Renal cortex interstitium (tissue), 11 donors: ENCODE measurements around the gene ADGRL2. TPM values are rescaled to one million over a fixed set of nuclear protein-coding genes. Genes with fewer than 3 reads are reported as not detected.
"Not testable (repeated sequence)": the region's sequence is repeated elsewhere in the genome, so short reads cannot be mapped to it uniquely, and the experiment has no call there.

ENCODE experiments used
- DNase-seq, 11 donors: peaks; one replicate each; pipeline ENCODE4 v3.0.0-alpha.2; 2013; ENCODE audit warnings: low read depth in 9 of 11, low spot score in 4 of 11; ENCODE audit errors: extremely low read depth in 1 of 11
- polyA plus RNA-seq, 3 donors: library from polyadenylated mRNA; unstranded; fragments of 120-200 nt; gene quantifications; one replicate each; pipeline ENCODE4 v1.2.1, GENCODE V29; 2013; ENCODE audit not compliant: insufficient read length in 3 of 3

The ADGRL2 gene
- polyA plus RNA-seq, 3 donors = 158 to 203 (median 162) TPM

DNA sequence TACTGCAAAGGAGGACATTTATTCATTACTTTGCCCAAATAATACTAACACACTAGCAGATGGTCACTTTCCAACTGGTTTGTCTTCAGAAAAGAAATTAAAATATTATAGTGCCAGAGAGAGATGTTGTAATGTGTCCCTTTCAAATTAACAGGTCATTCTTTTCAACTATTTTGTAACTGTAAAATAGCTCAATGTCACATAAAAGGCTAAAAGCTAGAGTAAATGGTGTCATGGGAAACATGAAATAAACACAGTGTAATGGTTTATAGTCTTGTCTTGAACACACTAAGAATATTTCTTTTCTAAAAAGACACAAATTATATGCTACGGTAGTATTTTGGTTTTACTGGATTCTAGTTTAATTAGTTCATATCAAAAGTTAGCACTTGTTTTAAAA lies 77.8 kb downstream of the ADGRL2 start:
- DNase-seq = no peak

- DNase-seq = no peak
Observed at GRCh38 chr1:81880781-81881180, 80.0 kb downstream of the ADGRL2 start.

DNA sequence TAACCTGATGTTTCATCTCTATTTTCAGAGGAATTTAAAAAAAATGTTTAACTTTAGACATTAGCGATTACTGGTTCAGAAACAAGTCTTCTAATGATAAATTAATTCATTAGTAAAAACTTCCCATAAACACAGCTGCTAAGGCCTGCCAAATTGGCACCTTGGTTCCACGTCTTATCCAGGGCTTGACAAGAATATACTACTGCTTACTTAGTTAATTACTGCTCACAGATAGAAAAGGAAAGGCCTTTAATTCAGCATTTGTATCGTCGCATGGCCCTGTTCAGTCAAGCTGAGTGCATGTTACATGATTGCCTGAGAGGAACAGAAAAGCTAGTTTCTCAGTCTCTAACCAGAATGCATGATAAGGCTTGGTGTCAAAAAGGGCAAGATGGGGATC lies 84.6 kb downstream of the ADGRL2 start:
- no peak for DNase-seq

DNA sequence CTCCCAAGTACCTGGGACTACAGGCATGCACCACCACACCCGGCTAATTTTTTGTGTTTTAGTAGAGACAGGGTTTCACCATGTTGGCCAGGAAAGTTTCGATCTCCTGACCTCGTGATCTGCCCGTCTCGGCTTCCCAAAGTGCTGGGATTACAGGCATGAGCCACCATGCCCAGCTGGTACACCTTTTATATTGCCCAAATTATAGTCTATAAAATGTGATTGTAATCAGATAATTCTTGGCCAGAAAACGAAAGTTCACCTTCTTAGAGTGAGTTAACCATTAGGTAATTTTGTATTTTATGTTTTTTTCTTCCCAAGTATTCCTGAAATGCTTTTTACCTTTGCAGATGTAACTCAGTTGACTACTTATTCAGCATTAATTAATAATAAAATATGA lies 85.6 kb downstream of the ADGRL2 start:
- not testable (repeated sequence) for DNase-seq

DNA sequence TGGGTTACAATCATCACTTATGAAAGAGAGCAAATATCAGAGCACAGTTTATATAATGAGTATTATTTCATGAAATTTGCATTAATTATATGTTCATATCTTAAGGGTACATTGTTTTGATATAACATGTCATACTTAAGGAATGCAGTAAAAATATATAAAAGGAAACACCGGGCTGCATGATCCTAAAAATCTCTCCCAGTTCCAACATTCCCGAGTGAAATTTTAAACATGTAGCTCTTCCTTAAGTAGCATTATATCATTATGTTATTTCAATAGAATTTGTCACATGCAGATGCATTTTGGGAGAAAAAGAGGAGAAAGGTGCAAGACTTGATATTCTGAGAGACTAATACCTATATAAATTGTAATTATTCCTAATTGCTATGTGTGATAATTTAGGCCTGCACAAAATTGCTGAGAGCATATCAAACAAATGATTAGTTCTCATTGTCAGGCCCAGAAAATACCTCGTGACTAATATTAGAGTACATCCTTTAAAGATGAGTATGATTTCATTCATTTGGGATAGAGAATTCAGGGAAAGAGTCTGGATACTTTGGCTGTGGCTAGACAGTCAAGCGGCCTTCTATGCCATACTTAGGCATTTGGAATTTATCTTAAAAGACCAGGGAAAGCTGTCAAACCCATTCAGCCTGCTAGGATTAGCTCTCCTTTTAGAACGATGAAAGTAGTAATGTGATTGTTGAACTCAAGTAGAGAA lies 86.8 kb downstream of the ADGRL2 start:
- no peak for DNase-seq

DNA sequence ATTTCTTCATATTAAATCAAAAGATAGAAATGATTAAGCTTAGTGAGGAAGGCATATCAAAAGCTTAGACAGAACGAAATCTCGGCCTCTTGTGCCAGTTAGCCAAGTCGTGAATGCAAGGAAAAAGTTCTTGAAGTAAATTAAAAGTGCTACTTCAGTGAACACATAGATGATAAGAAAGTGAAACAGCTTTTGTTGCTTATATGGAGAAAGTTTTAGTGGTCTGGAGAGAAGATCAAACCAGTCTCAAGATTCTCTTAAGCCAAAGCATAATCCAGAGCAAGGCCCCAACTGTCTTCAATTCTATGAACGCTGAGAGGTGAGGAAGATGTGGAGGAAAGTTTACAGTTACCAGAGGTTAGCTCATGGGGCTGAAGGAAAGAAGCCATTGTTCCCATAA lies 88.4 kb downstream of the ADGRL2 start:
- DNase-seq = no peak

GRCh38 chr1:81894867-81895266 lies 94.1 kb downstream of the ADGRL2 start:
- DNase-seq = no peak

- DNase-seq = no peak
Observed at GRCh38 chr1:81899214-81899821, 98.6 kb downstream of the ADGRL2 start.

DNA sequence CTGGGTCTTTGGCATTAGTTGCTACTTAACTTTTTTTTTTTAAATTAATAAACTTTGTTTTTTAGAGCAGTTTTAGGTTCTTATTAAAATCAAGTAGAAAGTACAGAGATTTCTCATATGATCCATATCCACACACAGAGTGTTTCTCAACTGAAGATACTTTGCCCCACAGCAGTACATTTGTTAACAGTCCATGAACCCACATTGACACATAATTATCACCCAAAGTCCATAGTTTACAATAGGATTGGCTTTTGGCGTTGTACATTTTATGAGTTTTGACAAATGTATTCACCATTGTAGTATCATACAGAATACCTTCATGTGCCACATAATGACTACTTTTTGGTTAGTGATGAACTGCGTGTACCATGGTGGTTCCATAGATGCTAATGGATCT lies 106.8 kb downstream of the ADGRL2 start:
- no peak for DNase-seq

- no peak for DNase-seq
Observed at GRCh38 chr1:81912383-81912782, 111.6 kb downstream of the ADGRL2 start.

- DNase-seq = no peak
Observed at GRCh38 chr1:81915937-81916336, 115.2 kb downstream of the ADGRL2 start.

DNA sequence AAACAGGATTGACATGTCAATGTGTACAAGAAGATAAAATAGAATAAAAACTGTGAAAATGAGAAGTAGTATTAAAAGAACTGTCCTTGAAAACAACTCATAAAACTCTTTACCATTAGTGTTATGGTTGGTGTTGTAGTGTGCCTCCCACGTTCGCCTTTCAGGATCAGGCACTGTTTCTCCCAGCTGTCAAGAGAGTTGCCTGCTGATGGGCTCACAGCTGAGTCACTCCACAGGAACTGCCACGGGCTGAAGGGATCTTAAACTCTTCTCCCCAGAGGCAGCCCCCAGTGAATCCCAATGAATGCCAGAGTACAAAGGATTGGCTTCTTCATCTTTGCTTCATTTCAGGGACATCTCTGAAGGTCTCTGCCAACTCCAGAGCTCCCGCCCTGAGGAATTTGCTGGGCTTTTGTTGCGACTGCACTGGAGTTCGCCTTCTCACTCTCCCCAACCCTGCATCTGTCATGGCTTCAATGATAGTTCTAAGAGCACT lies 119.6 kb downstream of the ADGRL2 start:
- DNase-seq = peak in 8 of 11 donors; percentile 9 to 26 (median 16)

DNA sequence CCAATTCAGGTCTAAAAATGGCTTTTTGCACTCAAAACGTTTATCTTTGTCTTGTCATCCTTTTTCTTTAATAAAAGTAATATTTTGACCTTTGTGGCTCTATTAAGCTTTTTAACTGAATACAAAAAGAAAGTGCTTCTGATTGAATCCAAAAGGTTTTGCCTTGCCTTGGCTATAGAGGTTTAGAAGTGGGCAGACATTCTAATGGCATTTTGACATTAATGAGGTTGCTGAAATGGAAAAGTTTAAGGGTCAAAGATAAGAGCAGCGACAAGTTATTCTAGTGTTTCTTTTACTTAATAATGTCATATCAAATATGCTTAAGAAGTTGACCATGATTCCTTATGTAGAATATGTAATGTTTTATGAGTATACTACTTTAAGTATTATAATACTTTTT lies 120.2 kb downstream of the ADGRL2 start:
- no peak for DNase-seq

DNA sequence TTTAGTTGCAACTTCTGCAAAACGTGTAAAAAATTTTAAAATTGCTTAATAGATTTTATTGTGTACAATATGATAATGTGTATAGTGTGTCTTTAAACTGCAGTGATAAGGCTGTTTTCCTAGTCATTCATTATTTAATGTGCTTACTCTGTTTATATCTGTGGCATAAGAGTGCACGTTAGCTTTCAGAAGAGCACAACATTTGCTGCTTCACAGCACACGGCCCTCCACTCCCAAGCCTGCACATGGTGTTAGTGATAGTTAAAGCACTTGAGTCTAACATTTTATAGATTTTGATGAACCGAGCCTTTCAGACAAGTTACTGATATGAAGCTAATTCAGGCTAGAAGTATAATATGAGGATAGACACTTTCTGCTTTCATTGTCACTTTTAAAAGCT lies 120.6 kb downstream of the ADGRL2 start:
- DNase-seq = no peak

- no peak for DNase-seq
Observed at GRCh38 chr1:81921851-81922462, 121.2 kb downstream of the ADGRL2 start.

DNA sequence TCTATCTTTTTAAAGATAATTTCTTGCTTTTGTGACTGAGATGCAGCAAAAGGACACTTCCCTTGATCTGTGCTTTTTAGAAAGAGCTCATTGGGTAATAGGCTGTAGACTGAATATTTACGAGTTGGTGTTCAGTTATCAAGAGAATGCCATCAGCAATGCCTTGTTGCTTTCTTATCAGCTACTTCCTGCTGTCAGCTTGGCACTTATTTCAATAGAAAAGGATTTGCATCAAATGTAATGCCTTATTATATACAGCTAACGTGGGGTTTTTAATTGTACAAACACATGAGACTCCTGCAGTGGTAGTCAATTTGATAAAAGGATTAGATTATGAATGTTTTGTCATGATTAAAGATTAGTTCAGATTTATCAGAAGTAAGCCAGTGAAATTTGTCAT lies 122.2 kb downstream of the ADGRL2 start:
- DNase-seq = no peak

DNA sequence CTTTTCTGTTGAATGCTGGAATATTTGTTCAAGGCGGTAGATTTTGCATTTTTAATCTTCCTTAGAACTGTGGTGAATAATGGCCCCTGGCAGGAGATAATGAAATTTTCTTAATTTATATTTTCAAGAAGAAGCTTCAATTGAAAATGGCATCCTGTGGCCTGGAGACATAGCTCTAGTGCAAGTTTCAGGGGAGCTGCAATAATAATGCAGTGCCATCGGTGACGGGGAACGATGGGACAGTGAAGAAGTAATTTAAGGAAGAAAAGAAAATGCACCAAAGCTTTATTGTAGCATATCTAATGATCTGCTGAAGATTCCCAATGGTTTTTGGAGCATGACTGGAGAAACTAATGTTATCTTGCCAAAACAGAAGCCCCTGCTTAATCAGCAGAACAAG lies 128.4 kb downstream of the ADGRL2 start:
- DNase-seq = no peak

DNA sequence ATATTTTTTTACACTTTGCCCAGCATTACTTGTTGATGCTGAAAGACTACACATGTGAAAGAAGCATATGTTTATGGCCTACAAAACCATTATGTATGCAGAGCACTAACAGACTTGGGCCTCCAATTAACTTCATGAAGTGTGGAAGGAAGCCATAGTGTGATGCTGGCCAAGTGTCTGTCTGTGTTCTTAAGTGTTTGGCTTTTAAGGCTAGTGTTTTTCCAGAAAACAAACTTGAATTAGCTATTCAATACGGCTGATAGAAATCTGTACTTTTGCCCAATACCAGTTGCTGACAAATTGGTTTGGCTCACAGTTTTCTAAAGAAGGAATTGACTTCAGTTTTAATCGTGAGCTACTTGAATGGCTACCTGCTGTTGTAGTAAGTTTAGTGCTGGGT lies 136.1 kb downstream of the ADGRL2 start:
- no peak for DNase-seq

GRCh38 chr1:81937791-81938450 lies 137.2 kb downstream of the ADGRL2 start:
- DNase-seq = no peak

DNA sequence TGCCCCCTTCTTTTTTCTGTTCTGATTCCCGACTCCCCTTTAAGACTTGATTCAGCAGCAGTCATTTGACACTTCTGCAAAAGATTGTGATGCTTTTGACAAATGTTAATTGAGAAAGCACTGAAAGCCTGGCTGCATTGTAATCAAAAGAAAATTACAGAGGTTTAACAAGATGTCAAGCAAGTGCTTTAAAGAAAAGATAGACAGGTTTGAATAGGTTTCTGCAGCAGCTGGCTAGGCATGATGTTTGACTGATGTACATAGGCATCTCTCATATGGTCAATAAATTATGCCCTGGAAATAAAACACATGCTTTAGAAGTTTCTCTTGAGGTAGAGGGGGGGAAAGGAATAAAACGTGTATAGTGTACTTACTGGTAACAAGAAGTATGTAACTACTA lies 147.8 kb downstream of the ADGRL2 start:
- DNase-seq = no peak
